HG03520 (cell line): ENCODE results near the gene CAMTA1.

Experiments
- ATAC-seq: cut with Tn5 transposase; IDR thresholded peaks from one replicate; pipeline ENCODE4 v1.9.1; 2021; ENCODE audit warnings: mild to moderate bottlenecking, moderate library complexity; ENCODE audit not compliant: unreplicated experiment

CAMTA1 gene

DNA sequence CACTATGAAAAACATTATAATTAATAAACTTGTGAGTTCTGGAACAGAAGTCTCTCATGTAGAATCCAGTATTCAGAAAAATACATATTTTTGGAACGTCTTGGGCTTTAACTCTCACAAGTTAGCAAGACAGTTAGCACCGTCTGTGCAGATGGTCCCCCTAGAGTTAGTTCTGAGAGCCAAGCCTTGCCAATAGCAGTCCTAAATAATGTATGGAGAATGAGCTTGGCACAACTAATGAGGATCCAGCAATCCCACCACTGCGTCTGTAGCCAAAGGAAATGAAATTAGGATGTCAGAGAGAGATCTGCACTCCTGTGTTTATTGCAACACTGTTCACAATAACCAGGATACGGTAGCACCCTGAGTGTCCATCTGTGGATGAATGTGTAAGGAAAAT, 931.3 kb downstream of the CAMTA1 start:
- ATAC-seq = no peak

DNA sequence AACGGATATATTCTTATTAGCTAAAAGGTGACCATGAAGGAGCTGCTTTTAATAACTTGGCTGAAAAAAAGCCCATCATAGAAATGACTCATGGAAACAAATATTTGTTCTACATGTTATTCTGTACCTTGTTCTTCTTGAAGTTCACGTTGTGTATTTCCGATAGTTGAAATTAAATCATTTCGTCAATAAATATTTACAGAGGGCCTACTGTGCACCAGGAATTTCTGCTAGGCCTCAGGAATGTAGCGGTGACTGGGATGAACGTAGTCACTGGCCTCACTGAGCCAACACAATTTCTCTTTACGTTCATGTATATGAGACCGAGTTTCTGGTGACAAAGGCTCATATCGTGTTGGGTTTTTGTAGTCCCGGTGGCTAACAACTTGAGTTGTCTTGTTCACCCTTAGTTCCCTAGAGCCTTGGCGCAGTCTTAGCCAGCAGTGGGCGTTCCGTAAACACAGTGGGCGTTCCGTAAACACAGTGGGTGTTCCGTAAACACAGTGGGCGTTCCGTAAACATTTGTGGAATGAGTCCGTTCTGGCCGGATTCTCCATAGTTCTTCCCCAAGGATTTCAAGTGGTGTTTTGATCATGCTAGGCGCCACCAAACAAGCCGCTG, 932.6 kb downstream of the CAMTA1 start:
- no peak for ATAC-seq

- no peak for ATAC-seq
Observed at GRCh38 chr1:7719468-7720094, 934.3 kb downstream of the CAMTA1 start.

GRCh38 chr1:7721940-7722669, 936.9 kb downstream of the CAMTA1 start:
- ATAC-seq = no peak

DNA sequence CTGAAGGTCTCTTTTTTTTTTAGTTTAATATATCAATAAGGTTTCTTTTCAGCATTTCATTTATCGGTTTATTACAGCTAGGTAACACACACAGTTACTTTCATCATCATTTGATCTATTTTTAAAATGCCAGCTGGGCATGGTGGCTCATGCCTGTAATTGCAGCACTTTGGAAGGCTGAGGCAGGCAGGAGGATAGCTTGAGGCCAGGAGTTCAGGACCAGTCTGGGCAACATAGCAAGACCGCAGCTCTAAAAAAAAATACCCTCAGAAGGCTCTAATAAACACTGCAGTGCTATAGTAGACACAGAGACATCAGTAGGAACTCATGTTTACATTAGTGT, 937.4 kb downstream of the CAMTA1 start:
- ATAC-seq = no peak

DNA sequence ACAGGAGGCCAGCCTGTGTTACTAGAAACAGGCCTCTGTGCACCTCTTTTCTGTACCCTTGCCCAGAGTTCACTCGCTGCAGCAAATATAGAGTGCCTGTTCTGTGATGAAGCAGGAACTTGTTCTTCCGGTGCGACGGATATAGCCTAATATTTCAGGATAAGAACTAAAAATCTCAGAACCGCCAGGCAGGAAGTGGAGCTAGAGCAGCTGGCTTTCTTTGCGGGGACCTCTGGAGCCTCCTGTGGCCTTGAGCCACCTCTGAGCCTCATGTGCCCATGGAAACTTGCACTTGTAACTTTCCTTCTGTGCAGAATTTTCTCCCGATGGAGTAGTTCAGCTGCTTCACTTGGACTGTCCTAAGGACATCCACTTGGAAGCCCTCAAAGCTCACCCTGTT, 941.4 kb downstream of the CAMTA1 start:
- ATAC-seq = no peak

GRCh38 chr1:7727809-7728471, 942.7 kb downstream of the CAMTA1 start:
- ATAC-seq = no peak

- no peak for ATAC-seq
Observed at GRCh38 chr1:7729761-7730160, 944.5 kb downstream of the CAMTA1 start.

DNA sequence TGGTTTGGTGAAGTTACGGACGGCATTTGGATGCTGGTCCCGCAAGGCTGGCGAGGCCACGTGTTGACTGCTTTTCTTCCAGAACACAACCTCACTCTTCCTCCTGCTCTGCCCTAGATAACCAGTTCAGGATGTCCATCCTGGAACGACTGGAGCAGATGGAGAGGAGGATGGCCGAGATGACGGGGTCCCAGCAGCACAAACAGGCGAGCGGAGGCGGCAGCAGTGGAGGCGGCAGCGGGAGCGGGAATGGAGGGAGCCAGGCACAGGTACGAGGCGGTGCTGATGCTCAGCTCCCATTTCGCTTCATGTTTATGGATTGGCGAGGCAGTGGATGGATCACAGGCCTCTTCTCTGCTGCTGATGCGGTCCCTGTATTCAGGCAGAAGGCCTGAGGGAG, 947.1 kb downstream of the CAMTA1 start:
- no peak for ATAC-seq

GRCh38 chr1:7733276-7733675, 948.0 kb downstream of the CAMTA1 start:
- no peak for ATAC-seq

- ATAC-seq = no peak
Observed at GRCh38 chr1:7738044-7738443, 952.8 kb downstream of the CAMTA1 start.

DNA sequence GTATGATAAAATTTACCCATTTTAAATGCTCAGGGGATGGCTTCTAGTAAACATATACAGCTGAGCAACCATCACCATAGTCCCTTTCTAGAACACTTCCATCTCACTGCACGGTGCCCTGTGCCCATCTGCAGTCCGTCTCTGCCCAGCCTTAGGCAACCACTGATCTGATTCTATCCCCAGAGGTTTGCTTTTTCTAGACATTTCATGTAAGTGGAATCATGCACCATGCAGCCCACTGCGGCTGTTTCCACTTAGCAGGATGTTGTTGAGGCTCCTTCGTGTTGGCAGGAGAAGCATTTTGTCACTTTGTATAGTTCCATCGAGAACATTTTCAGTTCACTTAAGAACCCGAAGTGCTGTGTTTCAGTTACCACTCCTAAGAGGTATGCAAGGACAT, 958.1 kb downstream of the CAMTA1 start:
- no peak for ATAC-seq

- no peak for ATAC-seq
Observed at GRCh38 chr1:7744882-7745281, 959.6 kb downstream of the CAMTA1 start.

DNA sequence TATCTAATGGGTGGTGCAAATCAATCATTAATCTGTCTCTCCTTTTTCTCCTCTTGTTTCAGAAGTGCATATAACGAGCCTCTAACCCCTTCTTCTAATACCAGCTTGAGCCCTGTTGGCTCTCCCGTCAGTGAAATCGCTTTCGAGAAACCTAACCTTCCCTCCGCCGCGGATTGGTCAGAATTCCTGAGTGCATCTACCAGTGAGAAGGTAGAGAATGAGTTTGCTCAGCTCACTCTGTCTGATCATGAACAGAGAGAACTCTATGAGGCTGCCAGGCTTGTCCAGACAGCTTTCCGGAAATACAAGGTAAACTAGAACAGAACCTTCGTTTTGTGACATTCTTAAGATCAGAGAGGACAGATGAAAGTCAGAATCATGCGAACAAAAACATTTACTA, 960.5 kb downstream of the CAMTA1 start:
- ATAC-seq = no peak

DNA sequence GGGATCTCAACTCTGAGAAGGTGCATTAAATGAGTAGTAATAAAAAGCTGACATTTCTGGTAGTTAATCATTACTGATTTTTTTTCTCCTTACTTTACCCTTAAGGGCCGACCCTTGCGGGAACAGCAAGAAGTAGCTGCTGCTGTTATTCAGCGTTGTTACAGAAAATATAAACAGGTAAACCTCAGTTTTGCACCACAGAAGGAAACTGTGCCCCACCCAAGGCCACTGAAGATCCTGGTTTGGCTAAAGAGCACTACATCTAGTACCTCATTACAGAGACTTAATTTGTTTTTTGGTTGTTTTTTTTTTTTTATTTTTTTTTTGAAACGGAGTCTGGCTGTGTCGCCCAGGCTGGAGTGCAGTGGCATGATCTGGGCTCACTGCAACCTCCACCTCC, 962.4 kb downstream of the CAMTA1 start:
- no peak for ATAC-seq

- no peak for ATAC-seq
Observed at GRCh38 chr1:7749126-7749525, 963.9 kb downstream of the CAMTA1 start.

DNA sequence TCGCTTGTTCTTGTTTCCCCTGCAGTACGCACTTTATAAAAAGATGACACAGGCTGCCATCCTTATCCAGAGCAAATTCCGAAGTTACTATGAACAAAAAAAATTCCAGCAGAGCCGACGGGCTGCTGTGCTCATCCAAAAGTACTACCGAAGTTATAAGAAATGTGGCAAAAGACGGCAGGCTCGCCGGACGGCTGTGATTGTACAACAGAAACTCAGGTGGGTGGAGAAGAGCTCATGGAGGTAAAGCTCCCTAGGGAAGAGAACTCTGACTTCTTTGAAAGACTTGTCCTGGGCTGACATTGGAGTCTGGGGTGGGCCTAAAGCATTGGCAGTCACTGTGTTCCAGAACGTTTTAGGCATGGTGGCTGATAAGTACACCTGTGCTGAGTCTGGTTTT, 965.9 kb downstream of the CAMTA1 start:
- ATAC-seq = no peak

- ATAC-seq = no peak
Observed at GRCh38 chr1:7752512-7753417, 967.5 kb downstream of the CAMTA1 start.

GRCh38 chr1:7753641-7754040, 968.4 kb downstream of the CAMTA1 start:
- ATAC-seq = no peak

DNA sequence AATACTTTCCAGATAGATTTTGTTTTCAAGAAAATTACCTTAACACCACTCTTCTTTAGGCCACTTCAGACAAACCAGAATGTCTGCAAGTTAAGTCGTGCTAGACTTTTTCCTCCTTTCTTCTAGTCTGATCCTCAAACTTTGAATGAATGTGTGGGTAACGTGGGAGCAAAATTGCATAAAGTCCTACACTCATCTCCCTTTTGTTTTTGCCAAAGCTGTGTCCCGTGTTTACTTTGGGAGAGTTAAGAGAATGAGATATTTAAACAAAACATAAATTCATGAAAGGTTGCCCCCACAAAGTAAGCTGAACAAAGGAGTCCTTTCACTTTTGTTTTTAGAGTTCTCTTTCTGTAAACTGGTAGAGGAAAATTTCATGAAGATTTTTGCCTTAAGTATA, 969.0 kb downstream of the CAMTA1 start:
- no peak for ATAC-seq

GRCh38 chr1:7755448-7755847, 970.2 kb downstream of the CAMTA1 start:
- ATAC-seq = no peak
